Neuronal stem cell (in vitro differentiated cells): ENCODE results near the gene H1-8.
A peak's percentile ranks its signal among the peaks of the same experiment; 100 is the strongest.

Source experiments
- DNase-seq: peaks from one replicate; pipeline ENCODE4 v3.0.0-alpha.2; 2013; ENCODE audit warnings: low spot score
- H2AFZ ChIP-seq: one replicate; pipeline ENCODE4 v1.6.1; 2013; ENCODE audit warnings: mild to moderate bottlenecking, low read length, inconsistent platforms
- H2AK5ac ChIP-seq: 2 replicates; pipeline ENCODE4 v1.6.1; 2013; ENCODE audit warnings: low read depth, mild to moderate bottlenecking, inconsistent platforms, low read length, moderate library complexity, mixed read lengths
- H2BK120ac ChIP-seq: 2 replicates; pipeline ENCODE4 v1.6.1; 2013; ENCODE audit warnings: low read depth, mild to moderate bottlenecking, inconsistent platforms, low read length, moderate library complexity, mixed read lengths
- H2BK12ac ChIP-seq: one replicate; pipeline ENCODE4 v1.6.1; 2013; ENCODE audit warnings: low read length, inconsistent platforms
- H2BK15ac ChIP-seq: 2 replicates; pipeline ENCODE4 v1.6.1; 2013; ENCODE audit warnings: mild to moderate bottlenecking, low read length, inconsistent platforms, mixed read lengths
- H2BK5ac ChIP-seq: one replicate; pipeline ENCODE4 v1.6.1; 2013; ENCODE audit warnings: inconsistent platforms, mild to moderate bottlenecking, low read length, moderate library complexity
- H3K14ac ChIP-seq: one replicate; pipeline ENCODE4 v1.6.1; 2013; ENCODE audit warnings: low read length, inconsistent platforms
- H3K18ac ChIP-seq: 2 replicates; pipeline ENCODE4 v1.6.1; 2013; ENCODE audit warnings: low read length, inconsistent platforms
- H3K23ac ChIP-seq: 2 replicates; pipeline ENCODE4 v1.6.1; 2013; ENCODE audit warnings: low read depth, mild to moderate bottlenecking, mixed read lengths, low read length, inconsistent platforms; ENCODE audit not compliant: poor library complexity
- H3K27ac ChIP-seq: replicated peaks from 3 replicates; pipeline ENCODE4 v1.5.1; 2013; ENCODE audit warnings: low read length, inconsistent platforms
- H3K27me3 ChIP-seq, 3 experiments: 2 replicates each; pipeline ENCODE4 v1.6.1; 2013; ENCODE audit warnings: low read length in 3 of 3, mild to moderate bottlenecking in 2 of 3, inconsistent platforms in 1 of 3, low read depth in 1 of 3, mixed read lengths in 1 of 3, moderate library complexity in 1 of 3; ENCODE audit not compliant: control insufficient read depth in 3 of 3, insufficient read depth in 3 of 3
- H3K36me3 ChIP-seq, 2 donors: replicated peaks in 1 of 2; 2 replicates each; pipeline ENCODE4 v1.6.1; 2013; ENCODE audit warnings: low read length in 2 of 2; ENCODE audit not compliant: control insufficient read depth in 2 of 2, insufficient read depth in 2 of 2
- H3K4ac ChIP-seq: 2 replicates; pipeline ENCODE4 v1.6.1; 2013; ENCODE audit warnings: inconsistent platforms, mild to moderate bottlenecking, low read length, moderate library complexity
- H3K4me1 ChIP-seq, 2 donors: 1 replicate in 1 of 2; 2 replicates in 1 of 2; pipeline ENCODE4 v1.6.1; 2013; ENCODE audit warnings: low read length in 2 of 2, low read depth in 1 of 2; ENCODE audit not compliant: control insufficient read depth in 2 of 2, insufficient read depth in 1 of 2
- H3K4me2 ChIP-seq: one replicate; pipeline ENCODE4 v1.6.1; 2013; ENCODE audit warnings: mild to moderate bottlenecking, low read length, inconsistent platforms; ENCODE audit not compliant: insufficient read depth, poor library complexity, severe bottlenecking
- H3K4me3 ChIP-seq, 2 donors: 2 replicates each; pipeline ENCODE4 v1.5.1; 2013; ENCODE audit warnings: low read length in 2 of 2, mild to moderate bottlenecking in 2 of 2, inconsistent platforms in 1 of 2, moderate library complexity in 1 of 2
- H3K79me1 ChIP-seq: one replicate; pipeline ENCODE4 v1.6.1; 2013; ENCODE audit warnings: low read depth, mild to moderate bottlenecking, inconsistent platforms, low read length, moderate library complexity
- H3K9ac ChIP-seq: one replicate; pipeline ENCODE4 v1.6.1; 2013; ENCODE audit warnings: mild to moderate bottlenecking, low read depth, low read length, inconsistent platforms; ENCODE audit not compliant: poor library complexity
- H3K9me3 ChIP-seq, 2 donors: replicated peaks in 1 of 2; 2 replicates each; pipeline versions ENCODE3 to v1.6.1; 2013; ENCODE audit warnings: low read length in 2 of 2, mild to moderate bottlenecking in 2 of 2, inconsistent platforms in 1 of 2, low read depth in 1 of 2, mixed read lengths in 1 of 2, moderate library complexity in 1 of 2; ENCODE audit not compliant: control insufficient read depth in 2 of 2, insufficient read depth in 1 of 2
- H4K8ac ChIP-seq: one replicate; pipeline ENCODE4 v1.6.1; 2013; ENCODE audit warnings: low read depth, mild to moderate bottlenecking, inconsistent platforms, low read length, moderate library complexity
- H4K91ac ChIP-seq: one replicate; pipeline ENCODE4 v1.6.1; 2013; ENCODE audit warnings: low read length, low read depth, mild to moderate bottlenecking, inconsistent platforms; ENCODE audit not compliant: poor library complexity
- WGBS, 2 donors: extraction: QIAGEN DNeasy Blood & Tissue Kit; methylation state at CpG; one replicate each; pipeline ENCODE4 v1.1.7; 2013; ENCODE audit warnings: missing lambda C conversion rate in 2 of 2, mixed read lengths in 1 of 2; ENCODE audit not compliant: insufficient read length in 2 of 2, insufficient replicate concordance in 1 of 2; ENCODE audit errors: extremely low coverage in 2 of 2; 5-methylcytosine and 5-hydroxymethylcytosine counted together

The H1-8 gene

DNA sequence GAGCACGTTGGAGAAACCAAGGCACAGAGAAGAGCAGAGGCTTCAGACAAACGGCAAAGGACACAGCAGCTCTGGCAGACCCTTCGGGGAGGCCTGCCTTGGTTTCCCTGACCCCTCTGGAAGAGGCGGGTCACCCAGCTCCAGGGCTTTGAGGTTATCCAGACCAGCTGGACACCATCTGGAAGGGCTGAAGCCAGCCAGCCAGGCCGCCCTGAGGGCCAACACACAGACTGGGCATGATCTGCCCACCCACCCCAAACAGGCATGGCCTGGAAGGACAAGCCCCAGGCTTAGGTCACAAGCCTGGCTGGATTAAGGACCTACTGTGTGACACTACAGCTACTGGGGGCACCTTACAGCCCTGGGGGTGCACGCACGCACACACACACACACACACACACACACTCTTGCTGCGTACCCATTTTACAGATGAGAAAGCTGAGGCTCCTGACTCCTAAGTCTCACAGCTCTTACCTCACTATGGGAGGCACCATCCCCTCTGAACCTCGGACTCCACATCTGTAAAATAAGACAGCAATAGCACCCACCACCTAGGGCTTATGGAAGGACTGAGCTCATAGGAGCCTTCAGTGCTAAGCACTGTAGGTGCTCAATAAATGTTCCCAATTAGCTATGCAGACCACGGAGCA is 52.7 kb downstream of the H1-8 start:
- no peak overlapping the region for H3K4ac ChIP-seq
- H3K23ac ChIP-seq, result peak overlapping the region; percentile 32
- no peak overlapping the region for H3K27ac ChIP-seq
- H3K4me1 ChIP-seq, result peaks cover 50 to 81% of the 10 kb centered on the region in 2 donors
- no peak overlapping the region for H4K91ac ChIP-seq
- H3K4me2 ChIP-seq, result no peak overlapping the region
- H3K4me3 ChIP-seq, result peak overlapping the region in 1 of 2 donors; percentile 34
- no peak overlapping the region for H3K14ac ChIP-seq
- no peak overlapping the region for H4K8ac ChIP-seq
- H3K36me3 ChIP-seq, result no peaks in the 10 kb centered on the region
- H3K18ac ChIP-seq, result peak overlapping the region; percentile 41
- H3K9me3 ChIP-seq, result no peaks in the 10 kb centered on the region
- WGBS, 2 donors, result no CpG with 5 or more reads among the region's 10 CpGs
- no peak for DNase-seq
- peak overlapping the region; percentile 69 for H2BK15ac ChIP-seq
- peak overlapping the region; percentile 44 for H2AK5ac ChIP-seq
- no peaks in the 10 kb centered on the region for H3K27me3 ChIP-seq
- H2BK12ac ChIP-seq, result no peak overlapping the region
- H2BK120ac ChIP-seq, result no peak overlapping the region
- no peaks in the 10 kb centered on the region for H3K79me1 ChIP-seq
- peak overlapping the region; percentile 88 for H2AFZ ChIP-seq
- H2BK5ac ChIP-seq, result no peak overlapping the region
- H3K9ac ChIP-seq, result no peak overlapping the region

DNA sequence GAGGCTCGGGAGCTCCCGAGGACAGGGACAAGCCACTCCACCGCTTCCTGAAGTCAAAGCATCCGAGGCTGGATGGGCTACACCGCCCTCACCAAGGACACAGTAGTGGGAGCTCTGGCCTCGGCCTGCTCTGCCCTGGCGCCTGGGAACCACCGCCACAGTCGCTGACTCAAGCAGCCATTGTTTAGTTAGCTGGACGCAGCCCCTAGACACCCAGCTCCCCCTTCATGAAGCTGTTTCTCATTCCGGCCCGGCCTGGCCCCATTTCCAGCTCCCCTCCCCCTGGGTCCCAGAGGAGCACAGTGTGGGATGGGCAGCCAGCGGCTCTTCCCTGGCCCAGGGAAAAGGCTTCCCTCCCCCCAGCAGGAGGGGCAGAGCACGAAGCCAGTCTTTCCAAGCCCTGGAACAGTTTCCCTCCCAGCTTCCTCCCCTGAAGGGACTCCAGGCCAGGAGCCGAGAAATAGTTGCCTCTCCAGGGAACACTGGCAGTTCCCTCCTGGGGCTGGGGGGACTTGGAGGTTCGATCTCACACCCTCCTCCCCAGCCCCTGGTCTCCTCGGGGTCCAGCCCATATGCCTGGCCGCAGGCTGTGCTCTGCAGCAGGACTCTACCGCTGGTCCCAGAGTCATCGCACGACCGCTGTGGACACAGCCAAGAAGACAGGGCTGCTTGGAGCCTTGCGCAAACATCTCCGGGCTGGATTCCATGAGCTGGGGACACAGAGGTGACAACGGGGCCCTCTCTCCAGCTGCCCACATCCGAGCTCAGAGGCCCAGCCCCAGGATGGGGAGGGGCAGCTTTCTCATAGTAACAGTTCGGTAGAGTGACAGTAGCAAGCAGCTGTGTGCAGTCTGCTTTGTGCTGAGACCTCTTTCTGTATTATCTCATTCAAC is 53.5 kb downstream of the H1-8 start:
- Histone ChIP-seq H3K9ac (no peak overlapping the region), H2BK120ac (no peak overlapping the region), H2AK5ac (peak overlapping the region; percentile 85), H3K36me3 (no peaks in the 10 kb centered on the region), H3K4me3 (peak overlapping the region in 1 of 2 donors; percentile 34), H4K91ac (no peak overlapping the region), H3K23ac (no peak overlapping the region), H3K79me1 (no peaks in the 10 kb centered on the region), H3K9me3 (no peaks in the 10 kb centered on the region), H2BK5ac (no peak overlapping the region), H2AFZ (peak overlapping the region; percentile 88), H4K8ac (no peak overlapping the region), H3K27me3 (no peaks in the 10 kb centered on the region), H3K27ac (peak overlapping the region; percentile 37), H2BK15ac (peak overlapping the region; percentile 13), H3K14ac (peak overlapping the region; percentile 22), H3K18ac (peak overlapping the region; percentile 71), H3K4me1 (peaks cover 50 to 74% of the 10 kb centered on the region in 2 donors), H3K4me2 (no peak overlapping the region), H3K4ac (no peak overlapping the region), H2BK12ac (no peak overlapping the region)
- DNase-seq, result no peak
- WGBS, 2 donors, result no CpG with 5 or more reads among the region's 27 CpGs

DNA sequence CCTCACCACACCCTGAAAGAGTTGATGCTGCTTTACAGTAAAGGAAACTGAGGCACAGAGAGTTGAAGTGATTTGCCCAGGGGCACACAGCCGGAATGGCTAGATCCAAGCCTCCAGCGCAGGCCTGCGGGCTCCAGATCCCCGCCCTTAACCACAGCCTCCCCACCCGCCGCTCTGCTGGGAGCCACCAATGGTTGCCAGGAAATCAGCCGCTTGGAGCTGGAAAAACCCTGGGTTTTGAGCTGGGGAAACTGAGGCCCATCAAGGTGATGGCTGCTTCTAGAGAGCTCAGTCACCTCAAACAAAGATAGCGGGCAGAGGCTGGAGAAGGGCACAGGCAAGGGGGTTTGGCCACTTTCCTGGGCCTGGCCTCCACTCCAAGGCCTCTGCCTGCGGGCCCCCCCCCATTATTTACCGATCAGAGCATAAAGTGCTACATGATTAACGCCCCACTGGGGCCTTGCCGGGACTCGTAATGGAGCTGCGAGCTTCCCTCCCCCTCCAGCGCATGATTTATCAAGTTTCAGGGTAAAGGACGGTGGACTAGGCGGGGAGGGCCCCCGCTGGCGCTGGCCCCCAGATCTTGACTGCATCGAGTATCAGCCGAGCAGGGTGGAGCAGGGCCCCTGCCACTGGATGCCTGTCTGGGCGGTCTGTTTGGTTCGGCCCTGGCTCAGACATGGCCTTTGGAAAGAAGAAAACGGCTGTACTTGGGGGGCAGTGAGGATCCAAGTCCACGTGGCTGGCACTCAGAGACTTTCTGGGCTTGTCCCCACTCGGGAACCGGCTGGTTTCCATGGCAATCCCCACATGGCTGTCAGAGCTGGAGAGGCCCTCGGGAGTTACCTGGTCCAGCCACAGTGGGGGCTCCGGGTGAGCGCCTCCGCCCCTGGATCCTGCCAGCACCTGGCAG is 54.4 kb downstream of the H1-8 start:
- Histone ChIP-seq H2BK120ac (no peak overlapping the region), H3K4me1 (peaks cover 49 to 65% of the 10 kb centered on the region in 2 donors), H3K9ac (peak overlapping the region; percentile 51), H3K36me3 (no peaks in the 10 kb centered on the region), H3K79me1 (no peaks in the 10 kb centered on the region), H2AFZ (peak overlapping the region; percentile 88), H4K8ac (no peak overlapping the region), H3K4me2 (no peak overlapping the region), H3K14ac (peak overlapping the region; percentile 22), H3K27ac (no peak overlapping the region), H3K4ac (no peak overlapping the region), H2AK5ac (peak overlapping the region; percentile 85), H4K91ac (no peak overlapping the region), H2BK5ac (no peak overlapping the region), H3K4me3 (no peak overlapping the region), H3K9me3 (no peaks in the 10 kb centered on the region), H3K27me3 (no peaks in the 10 kb centered on the region), H2BK12ac (no peak overlapping the region), H3K23ac (no peak overlapping the region), H2BK15ac (peak overlapping the region; percentile 70), H3K18ac (peak overlapping the region; percentile 93)
- WGBS, 2 donors, result no CpG with 5 or more reads among the region's 31 CpGs
- DNase-seq, result no peak
